ENCODE data around the gene RPH3AL.

The RPH3AL gene

DNA sequence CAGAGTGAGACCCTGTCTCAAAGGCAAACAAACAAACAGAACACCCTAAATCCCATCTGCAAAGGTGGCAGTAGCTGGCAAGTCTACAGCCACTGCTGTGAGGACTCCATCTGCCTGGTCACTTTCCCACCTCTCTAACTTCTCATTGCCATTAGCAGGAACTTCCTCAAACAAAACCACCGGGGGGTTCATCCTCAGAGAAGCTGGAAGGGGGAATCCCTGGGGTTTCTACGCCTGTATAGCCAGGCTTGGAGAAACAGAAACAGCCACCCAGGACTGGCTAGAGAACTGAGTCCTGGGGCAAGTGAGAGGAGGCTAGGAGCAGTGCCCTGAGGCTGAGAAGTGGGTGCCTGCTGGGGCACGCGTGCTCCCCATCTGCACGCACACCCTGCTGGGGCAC lies 7.3 kb downstream of the RPH3AL start:
- TF ChIP-seq, protein P1, sequence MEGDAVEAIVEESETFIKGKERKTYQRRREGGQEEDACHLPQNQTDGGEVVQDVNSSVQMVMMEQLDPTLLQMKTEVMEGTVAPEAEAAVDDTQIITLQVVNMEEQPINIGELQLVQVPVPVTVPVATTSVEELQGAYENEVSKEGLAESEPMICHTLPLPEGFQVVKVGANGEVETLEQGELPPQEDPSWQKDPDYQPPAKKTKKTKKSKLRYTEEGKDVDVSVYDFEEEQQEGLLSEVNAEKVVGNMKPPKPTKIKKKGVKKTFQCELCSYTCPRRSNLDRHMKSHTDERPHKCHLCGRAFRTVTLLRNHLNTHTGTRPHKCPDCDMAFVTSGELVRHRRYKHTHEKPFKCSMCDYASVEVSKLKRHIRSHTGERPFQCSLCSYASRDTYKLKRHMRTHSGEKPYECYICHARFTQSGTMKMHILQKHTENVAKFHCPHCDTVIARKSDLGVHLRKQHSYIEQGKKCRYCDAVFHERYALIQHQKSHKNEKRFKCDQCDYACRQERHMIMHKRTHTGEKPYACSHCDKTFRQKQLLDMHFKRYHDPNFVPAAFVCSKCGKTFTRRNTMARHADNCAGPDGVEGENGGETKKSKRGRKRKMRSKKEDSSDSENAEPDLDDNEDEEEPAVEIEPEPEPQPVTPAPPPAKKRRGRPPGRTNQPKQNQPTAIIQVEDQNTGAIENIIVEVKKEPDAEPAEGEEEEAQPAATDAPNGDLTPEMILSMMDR (IDR thresholded peaks at IDR 0.05; ENCODE audit: insufficient read depth, missing control alignments): no peak
- DNase-seq (ENCODE audit: insufficient read length, low spot score) (no peak), FAIRE-seq (no peak)

DNA sequence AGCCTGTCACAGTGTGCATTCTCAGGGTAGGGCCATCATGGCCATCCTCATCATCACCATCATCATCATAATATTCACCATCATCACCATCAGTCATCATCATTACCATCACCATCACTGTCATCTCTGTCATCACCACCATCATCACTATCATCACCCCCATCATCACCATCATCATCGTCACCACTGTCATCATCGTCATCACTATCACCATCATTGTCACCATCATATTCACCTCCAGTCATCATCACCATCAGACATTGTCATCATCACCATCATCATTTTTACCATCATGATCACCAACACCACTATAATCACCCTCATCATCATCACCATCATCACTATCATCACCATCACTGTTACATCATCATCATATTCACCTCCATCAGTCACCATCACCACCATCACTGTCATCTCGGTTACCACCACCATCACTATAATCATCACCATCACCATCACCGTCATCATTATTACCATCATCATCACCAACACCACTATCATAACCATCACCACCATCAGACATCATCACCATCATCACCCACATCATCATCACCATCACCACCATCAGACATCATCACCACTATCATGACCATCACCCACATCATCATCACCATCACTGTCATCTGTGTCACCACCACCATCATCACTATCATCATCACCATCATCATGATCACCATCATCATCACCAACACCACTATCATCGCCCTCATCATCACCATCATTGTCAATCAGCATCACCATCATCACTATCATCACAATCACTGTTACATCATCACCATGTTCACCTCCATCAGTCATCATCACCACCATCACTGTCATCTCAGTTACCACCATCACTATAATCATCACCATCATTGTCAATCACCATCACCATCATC lies 8.5 kb downstream of the RPH3AL start:
- no peak for DNase-seq (ENCODE audit: insufficient read length, low spot score)
- TF ChIP-seq, protein P1 (IDR thresholded peaks at IDR 0.05; ENCODE audit: insufficient read depth, missing control alignments): no peak
- no peak for FAIRE-seq

DNA sequence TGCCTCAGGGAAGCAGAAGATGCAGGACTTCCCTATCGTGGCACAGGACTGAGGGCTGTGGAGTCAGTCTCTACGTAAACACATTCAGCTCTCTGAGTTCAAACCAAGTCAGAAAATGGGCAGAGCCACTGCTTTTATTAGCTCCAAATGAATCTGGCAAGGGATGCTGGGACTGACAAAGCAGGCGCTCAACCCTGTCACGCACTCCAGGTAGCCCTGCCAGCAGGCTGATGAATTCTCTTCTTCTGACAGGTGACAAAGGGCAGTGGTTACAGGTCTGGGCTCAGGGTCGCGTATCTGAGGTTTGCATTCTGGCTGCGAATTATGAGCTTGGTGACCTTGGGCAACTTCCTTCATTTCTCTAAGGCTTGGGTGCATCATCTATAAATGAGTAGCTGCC lies 9.4 kb downstream of the RPH3AL start:
- no peak for DNase-seq (ENCODE audit: insufficient read length, low spot score)
- TF ChIP-seq, protein P1 (IDR thresholded peaks at IDR 0.05; ENCODE audit: insufficient read depth, missing control alignments): no peak
- FAIRE-seq: no peak

DNA sequence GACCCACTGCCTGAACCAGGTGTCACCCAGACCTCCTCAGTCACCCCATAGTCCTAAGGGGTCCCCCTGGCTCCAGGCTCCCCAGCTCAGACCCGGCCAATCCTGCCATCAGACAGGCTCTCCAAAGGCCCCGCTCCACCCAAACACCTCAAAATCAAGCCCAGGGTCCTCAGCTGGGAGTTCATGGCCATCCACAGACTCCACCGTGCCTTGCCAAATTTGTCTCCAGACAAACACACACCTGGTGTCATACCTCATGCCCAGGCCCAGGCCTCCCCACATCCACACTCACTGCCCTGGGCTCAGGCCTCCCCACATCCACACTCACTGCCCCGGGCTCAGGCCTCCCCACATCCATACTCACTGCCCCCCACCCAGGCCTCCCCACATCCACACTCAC lies 12.5 kb downstream of the RPH3AL start:
- no peak for FAIRE-seq

DNA sequence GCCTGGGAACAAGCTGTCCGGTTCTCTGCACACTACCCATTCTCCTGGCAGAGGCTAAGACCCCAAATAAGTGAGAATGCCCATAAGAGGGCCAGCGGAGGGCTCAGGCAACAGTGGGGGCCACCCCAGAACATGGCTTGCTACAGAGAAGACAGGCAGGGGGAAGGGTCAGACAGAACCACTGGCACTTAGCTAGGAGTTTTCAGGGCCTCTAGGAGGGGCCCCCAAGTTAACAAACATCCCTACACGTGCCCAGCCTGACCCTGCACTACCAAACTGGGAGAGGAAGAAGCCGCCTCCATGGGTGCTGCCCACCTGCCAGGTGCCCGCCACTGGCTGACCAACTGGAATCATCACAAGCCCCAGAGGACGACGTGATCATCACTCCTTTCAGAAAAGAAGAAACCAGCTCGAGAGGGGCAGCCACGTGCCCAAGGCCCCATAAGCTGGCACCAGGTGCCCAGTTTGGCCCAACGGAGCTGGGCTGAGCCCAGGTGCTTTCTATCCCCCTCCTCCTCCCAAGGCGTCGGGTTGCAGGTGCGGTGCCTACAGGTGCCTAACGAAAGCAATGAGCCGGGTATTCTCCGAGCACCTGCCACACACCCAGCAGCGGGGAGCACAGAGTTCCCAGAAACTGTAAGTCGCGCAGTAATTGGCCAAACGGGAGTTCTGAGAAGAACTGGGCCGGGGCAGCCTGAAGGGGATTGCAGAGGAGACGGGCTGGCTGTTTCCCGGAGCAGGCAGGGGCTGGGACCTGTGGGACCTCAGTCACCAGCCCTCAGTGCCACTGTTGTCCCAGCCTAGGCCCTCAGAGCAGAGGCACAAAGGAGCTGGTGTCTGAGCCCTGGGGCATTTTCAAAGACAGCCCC lies 13.2 kb downstream of the RPH3AL start:
- TF ChIP-seq, protein P1 (IDR thresholded peaks at IDR 0.05; ENCODE audit: insufficient read depth, missing control alignments): no peak
- DNase-seq (ENCODE audit: insufficient read length, low spot score) (no peak), FAIRE-seq (no peak)

More for the DNA sequence above, 12.5 kb downstream of the RPH3AL start:
- TF ChIP-seq, protein P1 (IDR thresholded peaks at IDR 0.05; ENCODE audit: insufficient read depth, missing control alignments): no peak
- no peak for DNase-seq (ENCODE audit: insufficient read length, low spot score)

DNA sequence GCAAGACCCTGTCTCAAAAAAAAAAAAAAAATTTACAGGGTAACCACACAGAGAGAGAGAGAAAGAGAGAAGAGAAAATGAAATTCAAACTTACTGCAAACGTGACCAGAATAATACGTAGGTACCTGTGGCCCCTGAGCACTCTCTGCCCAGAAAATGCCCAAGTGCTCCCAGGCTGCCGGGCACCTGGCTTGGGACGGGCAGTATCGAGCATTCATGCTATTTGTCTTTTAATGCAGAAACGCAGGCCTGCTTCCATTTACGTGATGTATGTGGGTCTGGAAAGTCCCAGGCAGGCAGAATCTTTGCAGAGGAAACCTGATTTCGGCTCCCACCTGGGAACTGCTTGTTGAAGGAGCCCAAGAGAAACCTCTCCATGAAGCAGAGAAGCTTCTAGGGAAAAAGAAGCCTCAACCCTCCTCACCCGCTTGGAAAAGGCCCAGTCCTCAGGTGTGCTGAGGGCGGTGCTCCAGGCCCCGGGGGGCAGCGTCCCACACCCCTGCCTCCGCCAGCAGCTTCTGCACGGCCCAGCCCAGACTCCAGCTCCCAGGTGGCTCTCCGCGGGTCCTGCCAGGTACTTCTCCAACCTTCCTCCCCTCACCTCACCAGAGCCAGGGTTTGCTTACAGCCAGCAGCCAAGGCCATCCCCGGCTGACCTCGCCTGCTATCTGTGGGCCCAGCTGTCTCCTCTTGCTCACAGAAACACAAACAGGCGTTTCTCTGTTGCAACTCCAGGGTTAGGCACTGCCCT lies 14.0 kb downstream of the RPH3AL start:
- TF ChIP-seq, protein P1 (IDR thresholded peaks at IDR 0.05; ENCODE audit: insufficient read depth, missing control alignments): no peak
- no peak for FAIRE-seq
- DNase-seq (ENCODE audit: insufficient read length, low spot score): no peak
